Glutamatergic neuron (in vitro differentiated cells): ENCODE data around the gene TBC1D19. TPM values are rescaled to one million over a fixed set of nuclear protein-coding genes. Genes with fewer than 3 reads are reported as not detected.

Experiments used
- DNase-seq: peaks from one replicate; pipeline ENCODE4 v3.0.0; 2022
- H3K27ac Mint-ChIP-seq: one replicate; pipeline ENCODE4 v1.8.0; 2020; ENCODE audit warnings: mild to moderate bottlenecking, mixed read lengths, inconsistent platforms; ENCODE audit not compliant: unreplicated experiment
- H3K27me3 Mint-ChIP-seq: one replicate; pipeline ENCODE4 v1.8.0; 2020; ENCODE audit warnings: mild to moderate bottlenecking, moderate library complexity, mixed read lengths, inconsistent platforms; ENCODE audit not compliant: unreplicated experiment
- H3K36me3 Mint-ChIP-seq: one replicate; pipeline ENCODE4 v1.8.0; 2020; ENCODE audit warnings: mild to moderate bottlenecking, mixed read lengths, inconsistent platforms; ENCODE audit not compliant: unreplicated experiment
- H3K4me1 Mint-ChIP-seq: one replicate; pipeline ENCODE4 v1.8.0; 2020; ENCODE audit warnings: mild to moderate bottlenecking, low read depth, mixed read lengths, inconsistent platforms; ENCODE audit not compliant: unreplicated experiment
- H3K4me3 Mint-ChIP-seq: one replicate; pipeline ENCODE4 v1.8.0; 2020; ENCODE audit warnings: mild to moderate bottlenecking, mixed read lengths, inconsistent platforms; ENCODE audit not compliant: unreplicated experiment
- H3K9me3 Mint-ChIP-seq: one replicate; pipeline ENCODE4 v1.8.0; 2020; ENCODE audit warnings: mild to moderate bottlenecking, moderate library complexity, mixed read lengths, inconsistent platforms; ENCODE audit not compliant: unreplicated experiment
- total RNA-seq: library from RNA; stranded (reverse); fragmentation: NEBNext Ultra II Directional; extraction: Animal tissue kit (Norgen Biotek cat#: 25700); gene quantifications from one replicate; pipeline ENCODE4 v1.2.1, GENCODE V29; 2021; ENCODE audit not compliant: unreplicated experiment
- TF ChIP-seq, protein P1 (sequence below): fragments of 200-600 bp; sonication (generic); IDR thresholded peaks from one replicate; pipeline ENCODE4 v1.5.0; 2021; ENCODE audit not compliant: partially characterized antibody, unreplicated experiment

TBC1D19 gene
- total RNA-seq, 1 donor from 2014 or later: 21.2 TPM

DNA sequence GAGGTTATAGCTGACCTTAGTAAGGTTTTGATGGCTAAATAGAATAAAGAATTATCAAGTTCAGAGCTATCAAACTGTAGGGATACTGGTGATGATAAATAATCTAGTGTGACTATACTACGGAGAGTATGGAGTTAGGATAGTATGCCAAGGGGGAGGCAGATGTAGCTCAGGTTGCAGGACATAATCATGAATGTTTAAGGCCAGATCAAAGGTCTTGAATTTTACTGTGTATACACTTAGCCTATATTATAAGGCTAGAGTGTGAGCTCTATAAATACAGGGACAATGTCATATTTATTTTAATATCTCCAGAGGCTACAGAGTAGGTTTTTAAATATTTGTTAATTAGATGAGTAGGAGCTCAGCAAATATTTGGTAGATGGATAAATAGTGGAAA lies 145.7 kb downstream of the TBC1D19 start:
- H3K27me3 Mint-ChIP-seq: no peaks in the 10 kb centered on the region
- no peak for DNase-seq
- H3K27ac Mint-ChIP-seq: no peak overlapping the region
- TF ChIP-seq, protein P1, sequence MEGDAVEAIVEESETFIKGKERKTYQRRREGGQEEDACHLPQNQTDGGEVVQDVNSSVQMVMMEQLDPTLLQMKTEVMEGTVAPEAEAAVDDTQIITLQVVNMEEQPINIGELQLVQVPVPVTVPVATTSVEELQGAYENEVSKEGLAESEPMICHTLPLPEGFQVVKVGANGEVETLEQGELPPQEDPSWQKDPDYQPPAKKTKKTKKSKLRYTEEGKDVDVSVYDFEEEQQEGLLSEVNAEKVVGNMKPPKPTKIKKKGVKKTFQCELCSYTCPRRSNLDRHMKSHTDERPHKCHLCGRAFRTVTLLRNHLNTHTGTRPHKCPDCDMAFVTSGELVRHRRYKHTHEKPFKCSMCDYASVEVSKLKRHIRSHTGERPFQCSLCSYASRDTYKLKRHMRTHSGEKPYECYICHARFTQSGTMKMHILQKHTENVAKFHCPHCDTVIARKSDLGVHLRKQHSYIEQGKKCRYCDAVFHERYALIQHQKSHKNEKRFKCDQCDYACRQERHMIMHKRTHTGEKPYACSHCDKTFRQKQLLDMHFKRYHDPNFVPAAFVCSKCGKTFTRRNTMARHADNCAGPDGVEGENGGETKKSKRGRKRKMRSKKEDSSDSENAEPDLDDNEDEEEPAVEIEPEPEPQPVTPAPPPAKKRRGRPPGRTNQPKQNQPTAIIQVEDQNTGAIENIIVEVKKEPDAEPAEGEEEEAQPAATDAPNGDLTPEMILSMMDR: no peak
- H3K4me3 Mint-ChIP-seq: no peak overlapping the region
- no peaks in the 10 kb centered on the region for H3K36me3 Mint-ChIP-seq
- no peaks in the 10 kb centered on the region for H3K4me1 Mint-ChIP-seq
- H3K9me3 Mint-ChIP-seq: no peaks in the 10 kb centered on the region

DNA sequence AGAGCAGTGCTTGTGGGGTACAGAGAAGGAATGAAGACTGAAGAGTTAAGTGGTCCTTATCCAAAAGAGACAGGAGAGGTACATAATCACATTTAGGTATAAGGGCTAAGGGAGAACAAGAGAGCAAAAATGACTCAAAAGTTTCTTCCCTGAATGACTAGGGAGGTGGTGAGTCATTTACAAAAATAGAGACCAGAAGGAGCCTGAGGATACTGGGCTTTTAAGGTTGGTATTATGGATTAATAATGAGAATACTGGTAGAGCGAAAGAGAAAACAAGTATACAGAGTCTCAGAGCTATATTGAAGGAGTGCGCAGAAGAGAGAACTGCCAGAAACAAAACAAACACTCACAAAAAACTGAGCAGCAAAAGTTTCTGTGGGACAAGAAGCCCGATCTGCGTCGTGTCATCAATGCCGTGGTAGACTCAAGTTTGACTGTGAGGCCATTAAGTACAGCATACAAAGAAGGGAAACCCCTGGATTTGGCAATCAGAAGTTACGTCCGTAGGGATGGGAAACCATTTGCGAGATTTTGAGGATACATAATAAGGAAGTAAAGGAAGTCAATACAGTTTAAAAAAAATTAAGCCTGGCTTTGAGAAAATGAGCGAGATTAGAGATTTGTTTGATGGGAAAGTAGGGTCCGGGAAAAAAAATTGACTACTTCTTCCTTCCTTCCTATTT lies 147.6 kb downstream of the TBC1D19 start:
- H3K4me3 Mint-ChIP-seq: no peak overlapping the region
- no peak for DNase-seq
- no peaks in the 10 kb centered on the region for H3K36me3 Mint-ChIP-seq
- TF ChIP-seq, protein P1: no peak
- no peak overlapping the region for H3K27ac Mint-ChIP-seq
- H3K9me3 Mint-ChIP-seq: no peaks in the 10 kb centered on the region
- H3K4me1 Mint-ChIP-seq: no peaks in the 10 kb centered on the region
- H3K27me3 Mint-ChIP-seq: no peaks in the 10 kb centered on the region

DNA sequence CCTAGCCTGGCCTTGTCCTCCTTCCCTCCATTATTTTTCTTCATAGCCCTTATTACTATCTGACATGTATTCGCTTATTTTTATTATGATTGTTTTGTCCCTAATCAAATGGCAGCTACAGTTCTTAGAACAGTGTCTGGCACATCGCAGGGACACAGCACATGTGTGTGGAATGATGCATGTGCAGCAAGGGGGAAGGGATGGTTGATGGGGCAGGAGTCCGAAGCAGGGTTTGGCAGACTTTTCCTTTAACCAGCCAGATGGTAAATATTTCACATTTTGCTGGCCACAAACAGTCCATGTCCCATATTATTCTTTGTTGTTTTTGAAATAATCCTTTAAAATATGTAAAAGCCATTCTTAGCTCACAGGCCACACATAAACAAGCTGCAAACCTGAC lies 148.5 kb downstream of the TBC1D19 start:
- no peaks in the 10 kb centered on the region for H3K4me1 Mint-ChIP-seq
- H3K27me3 Mint-ChIP-seq: no peaks in the 10 kb centered on the region
- DNase-seq: no peak
- H3K27ac Mint-ChIP-seq: no peak overlapping the region
- H3K9me3 Mint-ChIP-seq: no peaks in the 10 kb centered on the region
- no peaks in the 10 kb centered on the region for H3K36me3 Mint-ChIP-seq
- TF ChIP-seq, protein P1: no peak
- no peak overlapping the region for H3K4me3 Mint-ChIP-seq

DNA sequence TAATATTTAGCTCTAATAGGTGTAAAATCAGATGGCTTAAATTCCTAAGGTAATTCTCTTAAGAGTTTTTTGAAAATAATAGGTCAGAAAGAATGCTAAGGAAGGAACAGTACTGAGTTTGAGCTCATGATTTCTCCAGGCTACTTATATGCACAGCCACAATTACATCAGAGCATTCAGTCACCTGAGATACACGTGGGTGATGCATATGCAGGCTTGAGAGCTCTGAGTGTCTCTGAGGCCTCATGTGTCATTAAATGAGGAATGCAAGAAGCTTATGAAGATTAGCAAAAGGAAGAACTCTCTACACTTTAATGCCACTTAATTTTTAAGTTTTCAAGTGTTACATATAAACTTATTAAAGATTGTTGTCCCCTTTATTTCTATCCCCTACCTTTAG lies 152.7 kb downstream of the TBC1D19 start:
- TF ChIP-seq, protein P1: no peak
- H3K36me3 Mint-ChIP-seq: no peaks in the 10 kb centered on the region
- H3K4me3 Mint-ChIP-seq: no peak overlapping the region
- no peak for DNase-seq
- no peaks in the 10 kb centered on the region for H3K9me3 Mint-ChIP-seq
- H3K27ac Mint-ChIP-seq: no peak overlapping the region
- H3K4me1 Mint-ChIP-seq: no peaks in the 10 kb centered on the region
- no peaks in the 10 kb centered on the region for H3K27me3 Mint-ChIP-seq

DNA sequence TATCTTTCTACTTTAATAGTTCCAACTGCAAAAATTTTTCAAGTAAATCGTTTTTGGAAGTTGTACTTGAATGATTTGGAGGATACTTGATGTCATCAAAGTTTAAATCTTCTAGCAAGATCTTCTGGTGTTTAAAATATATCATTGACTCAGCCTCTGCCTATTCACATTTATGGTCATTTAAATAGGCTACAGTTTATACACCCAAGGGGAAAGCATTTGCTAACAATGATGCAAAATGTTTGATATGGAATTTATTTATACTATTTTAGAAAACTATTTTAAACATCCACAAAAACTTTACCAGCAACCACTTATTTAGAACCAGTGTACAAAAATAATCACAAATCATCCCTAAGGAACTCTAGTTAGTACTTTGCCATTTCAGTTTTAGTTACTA lies 153.5 kb downstream of the TBC1D19 start:
- Mint-ChIP-seq H3K9me3 (no peaks in the 10 kb centered on the region), H3K36me3 (no peaks in the 10 kb centered on the region), H3K27ac (no peak overlapping the region), H3K4me3 (no peak overlapping the region), H3K4me1 (peaks cover 4% of the 10 kb centered on the region), H3K27me3 (no peaks in the 10 kb centered on the region)
- DNase-seq: no peak
- TF ChIP-seq, protein P1: no peak
